ENCODE results near the gene MYMK.

Gene MYMK

GRCh38 chr9:133518706-133519449 is 5.9 kb downstream of the MYMK start:
- no peak for DNase-seq (ENCODE audit: low read depth)

- DNase-seq (ENCODE audit: low read depth): no peak
These were observed 6.6 kb downstream of the MYMK start for GRCh38 chr9:133518200-133518599.

GRCh38 chr9:133517711-133518110 is 7.0 kb downstream of the MYMK start:
- DNase-seq (ENCODE audit: low read depth): no peak

GRCh38 chr9:133516961-133517350 is 7.8 kb downstream of the MYMK start:
- no peak for DNase-seq (ENCODE audit: low read depth)

GRCh38 chr9:133516256-133516960 is 8.4 kb downstream of the MYMK start:
- no peak for DNase-seq (ENCODE audit: low read depth)

GRCh38 chr9:133515615-133516255 is 9.0 kb downstream of the MYMK start:
- no peak for DNase-seq (ENCODE audit: low read depth)

GRCh38 chr9:133515240-133515610 is 9.5 kb downstream of the MYMK start:
- no peak for DNase-seq (ENCODE audit: low read depth)

- no peak for DNase-seq (ENCODE audit: low read depth)
These were observed 10.1 kb downstream of the MYMK start for GRCh38 chr9:133514460-133515239.

GRCh38 chr9:133513214-133514100 is 11.3 kb downstream of the MYMK start:
- DNase-seq (ENCODE audit: low read depth): no peak

GRCh38 chr9:133512253-133513213 is 12.2 kb downstream of the MYMK start:
- no peak for DNase-seq (ENCODE audit: low read depth)

- DNase-seq (ENCODE audit: low read depth): no peak
These were observed 13.2 kb downstream of the MYMK start for GRCh38 chr9:133511607-133512006.

- DNase-seq (ENCODE audit: low read depth): no peak
These were observed 13.7 kb downstream of the MYMK start for GRCh38 chr9:133510926-133511505.

- DNase-seq (ENCODE audit: low read depth): peak; percentile 58
These were observed 15.3 kb downstream of the MYMK start for GRCh38 chr9:133509179-133510083.

GRCh38 chr9:133508046-133508445 is 16.7 kb downstream of the MYMK start:
- no peak for DNase-seq (ENCODE audit: low read depth)

- no peak for DNase-seq (ENCODE audit: low read depth)
These were observed 17.4 kb downstream of the MYMK start for GRCh38 chr9:133507246-133507965.

GRCh38 chr9:133506653-133507038 is 18.1 kb downstream of the MYMK start:
- DNase-seq (ENCODE audit: low read depth): peak; percentile 85

- peak; percentile 10 for DNase-seq (ENCODE audit: low read depth)
These were observed 18.7 kb downstream of the MYMK start for GRCh38 chr9:133505901-133506652.
